Activated effector memory CD4-positive, alpha-beta T cell treated with Interleukin-2 at 50 U/mL for 16 hours (primary cell): ENCODE data around the gene DDX19B.
A peak's percentile ranks its signal among the peaks of the same experiment; 100 is the strongest.

ENCODE experiments used
- DNase-seq: peaks from one replicate; pipeline ENCODE4 v3.0.0-alpha.2; 2020

Gene DDX19B

DNA sequence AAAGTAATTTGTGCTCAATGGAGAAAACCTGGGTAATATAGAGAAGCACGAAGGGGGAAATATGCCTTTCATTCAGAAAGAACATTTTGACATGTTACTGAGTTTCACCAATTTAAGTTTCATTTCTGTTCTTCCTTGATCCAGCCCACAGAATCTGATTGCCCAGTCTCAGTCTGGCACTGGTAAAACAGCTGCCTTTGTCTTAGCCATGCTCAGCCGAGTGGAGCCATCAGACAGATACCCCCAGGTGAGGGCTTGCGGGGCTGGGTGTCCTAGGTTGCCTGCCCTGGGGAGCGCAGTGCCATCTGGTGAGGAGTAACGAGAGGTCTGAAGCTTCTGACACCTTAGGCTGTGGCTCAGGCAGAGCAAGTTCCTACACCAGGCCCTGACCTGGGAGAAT is 65.4 kb downstream of the DDX19B start:
- no peak for DNase-seq

DNA sequence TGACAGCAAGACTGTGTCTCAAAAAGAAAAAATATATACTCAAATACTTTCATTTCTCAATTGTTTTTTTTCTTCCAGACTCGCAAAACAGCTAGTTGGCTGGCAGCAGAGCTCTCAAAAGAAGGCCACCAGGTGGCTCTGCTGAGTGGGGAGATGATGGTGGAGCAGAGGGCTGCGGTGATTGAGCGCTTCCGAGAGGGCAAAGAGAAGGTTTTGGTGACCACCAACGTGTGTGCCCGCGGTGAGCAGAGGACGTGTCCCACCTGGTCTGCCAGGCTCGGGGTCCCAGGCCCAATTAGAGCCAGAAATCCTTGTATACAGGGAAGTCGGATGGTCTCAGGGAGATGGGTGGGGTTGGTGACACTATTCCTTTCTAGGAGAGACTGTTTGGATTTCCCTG is 71.2 kb downstream of the DDX19B start:
- peak; percentile 18 for DNase-seq

- DNase-seq = no peak
Measured at GRCh38 chr16:70370924-70371323, 71.9 kb downstream of the DDX19B start.

DNA sequence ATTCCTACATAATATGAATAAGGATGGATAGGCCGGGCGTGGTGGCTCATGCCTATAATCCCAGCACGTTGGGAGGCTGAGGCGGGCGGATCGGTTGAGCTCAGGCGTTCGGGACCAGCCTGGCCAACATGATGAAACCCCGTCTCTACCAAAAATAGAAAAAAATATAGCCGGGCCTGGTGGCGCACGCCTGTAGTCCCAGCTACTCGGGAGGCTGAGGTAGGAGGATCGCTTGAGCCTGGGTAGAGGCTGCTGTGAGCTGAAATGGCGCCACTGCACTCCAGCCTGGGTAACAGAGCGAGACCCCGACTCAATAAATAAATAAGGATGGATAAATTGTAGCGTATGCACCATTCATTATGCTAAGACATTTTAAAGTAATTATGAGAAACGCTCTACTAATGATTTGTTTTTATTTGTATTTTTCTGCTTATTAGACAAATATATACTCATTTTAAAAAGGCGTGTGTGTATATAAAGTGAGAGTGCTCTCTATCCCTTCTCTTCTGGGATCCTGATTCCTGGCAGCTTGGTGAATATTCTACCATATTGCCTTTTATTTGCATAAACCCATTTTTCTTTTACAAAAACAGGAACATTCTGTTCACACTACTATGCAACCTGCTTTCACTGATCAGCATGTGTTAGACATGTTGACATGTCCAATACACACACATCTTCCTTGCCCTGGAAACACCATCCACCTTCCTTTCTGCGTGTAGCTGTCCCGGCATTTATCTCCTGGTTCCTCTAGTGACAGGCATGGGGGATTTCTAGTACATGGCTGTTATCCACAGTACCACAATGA is 74.1 kb downstream of the DDX19B start:
- no peak for DNase-seq

- DNase-seq = no peak
Measured at GRCh38 chr16:70374213-70374612, 75.2 kb downstream of the DDX19B start.

- no peak for DNase-seq
Measured at GRCh38 chr16:70375636-70376611, 76.9 kb downstream of the DDX19B start.

DNA sequence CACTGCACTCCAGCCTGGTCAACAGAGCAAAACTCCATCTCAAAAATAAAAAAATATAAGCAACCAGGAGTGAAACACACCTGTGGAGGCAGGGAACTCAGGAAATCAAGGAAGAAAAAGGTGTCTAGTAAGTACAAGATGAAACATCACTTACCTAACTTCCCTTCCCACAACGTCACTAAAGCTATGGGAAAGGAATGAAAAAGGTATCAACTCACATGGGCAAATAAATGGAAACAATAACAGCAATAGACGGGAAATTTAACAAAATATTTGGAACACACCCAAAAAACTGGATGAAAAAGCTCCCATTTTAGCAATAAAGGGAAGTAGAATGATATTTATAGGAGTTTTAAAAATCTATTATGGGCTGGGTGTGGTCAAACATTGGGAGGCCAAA is 78.8 kb downstream of the DDX19B start:
- DNase-seq = no peak

DNA sequence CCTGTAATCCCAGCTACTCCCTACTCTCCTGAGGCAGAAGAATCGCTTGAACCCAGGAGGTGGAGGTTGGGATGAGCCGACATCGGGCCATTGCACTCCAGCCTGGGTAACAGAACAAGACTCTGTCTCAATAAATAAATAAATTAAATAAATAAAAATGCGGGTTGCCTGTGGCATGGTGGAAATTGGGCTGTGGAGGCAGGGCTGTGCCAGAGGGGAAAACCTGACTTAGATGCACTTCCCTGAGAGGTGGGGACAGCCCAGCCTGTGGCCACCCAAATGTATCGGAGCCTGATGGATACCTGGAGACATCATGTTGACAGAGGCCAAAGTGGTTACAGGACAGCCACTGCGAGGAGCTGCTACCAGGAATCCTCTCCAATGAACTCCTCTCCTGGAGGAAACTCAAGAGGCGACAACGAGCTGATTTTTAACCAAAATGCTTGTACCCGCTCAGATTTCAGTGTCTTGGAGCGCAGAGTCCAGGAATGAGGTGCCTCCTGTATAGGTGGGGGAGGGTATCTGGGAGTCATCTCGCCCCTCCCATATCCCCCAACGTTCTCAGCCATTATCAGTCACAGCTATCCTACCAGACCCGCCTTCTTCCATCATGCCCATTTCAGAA is 80.0 kb downstream of the DDX19B start:
- DNase-seq = no peak

DNA sequence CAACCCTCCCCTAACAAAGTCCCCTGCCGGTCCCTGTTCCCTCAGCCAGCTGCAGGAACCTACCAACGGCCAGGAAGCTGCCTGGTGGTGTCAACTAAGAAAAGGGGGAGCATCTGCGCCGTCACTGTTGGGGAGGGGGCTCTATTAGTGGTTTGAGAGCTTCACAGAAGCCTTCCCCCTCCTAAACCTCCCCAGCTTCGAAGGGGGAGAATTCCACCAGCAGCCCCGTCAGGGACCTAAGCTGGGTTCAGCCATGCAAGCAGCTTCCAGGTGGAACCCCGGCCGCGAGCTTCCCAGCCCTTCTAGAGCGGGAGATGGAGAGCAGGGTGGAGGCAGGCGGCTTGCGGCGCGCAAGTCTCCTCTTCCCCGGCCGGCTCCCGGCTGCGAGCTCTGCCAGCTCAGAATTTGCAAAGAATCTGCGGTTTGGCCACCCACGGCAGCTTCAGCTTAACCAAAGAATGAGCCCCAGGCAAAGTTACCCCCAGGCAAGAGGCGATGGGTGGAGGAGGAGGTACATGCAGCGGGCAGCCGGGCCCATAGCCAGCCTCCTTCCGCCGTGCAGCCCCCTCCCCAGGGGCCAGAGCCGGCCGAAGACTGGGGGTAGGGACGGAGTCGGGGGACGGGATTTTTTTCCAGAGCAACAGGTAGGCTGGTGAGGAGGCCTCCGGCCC is 81.4 kb downstream of the DDX19B start:
- DNase-seq = peak; percentile 57

DNA sequence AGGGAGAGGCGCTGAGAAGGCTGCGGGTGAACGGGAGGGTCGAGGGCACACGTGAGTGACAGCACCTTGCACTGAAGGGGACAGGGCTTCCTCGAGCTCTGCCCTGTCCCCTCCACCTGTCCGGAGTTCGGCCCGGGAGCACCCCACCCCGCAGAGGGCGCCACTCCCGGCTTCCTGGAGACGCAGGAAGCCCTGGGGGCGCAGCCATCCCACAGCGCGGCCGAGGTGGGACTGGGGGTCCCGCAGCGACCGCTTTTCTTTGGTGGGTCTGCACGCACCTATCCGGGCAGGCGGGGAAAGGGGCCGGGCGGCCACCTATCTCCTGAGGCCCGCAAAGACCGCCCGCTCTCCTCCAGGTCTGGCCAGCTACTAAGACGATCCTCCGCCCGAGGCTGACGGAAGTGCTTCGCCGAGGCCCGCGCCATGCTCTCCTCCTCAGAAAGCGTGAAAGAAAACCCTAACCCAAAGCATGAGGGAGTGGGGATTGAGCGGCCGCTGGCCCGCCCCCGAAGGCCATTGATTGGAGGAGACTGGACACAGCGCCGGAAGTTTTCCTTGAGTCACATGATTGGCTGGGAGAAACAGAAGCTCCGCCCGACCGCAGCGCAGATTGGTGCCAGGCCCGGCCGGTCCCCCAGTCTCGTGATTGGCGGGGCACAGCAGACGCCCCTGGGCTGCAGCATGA is 82.1 kb downstream of the DDX19B start:
- peak; percentile 94 for DNase-seq

GRCh38 chr16:70381604-70382342 is 82.8 kb downstream of the DDX19B start:
- DNase-seq = no peak

DNA sequence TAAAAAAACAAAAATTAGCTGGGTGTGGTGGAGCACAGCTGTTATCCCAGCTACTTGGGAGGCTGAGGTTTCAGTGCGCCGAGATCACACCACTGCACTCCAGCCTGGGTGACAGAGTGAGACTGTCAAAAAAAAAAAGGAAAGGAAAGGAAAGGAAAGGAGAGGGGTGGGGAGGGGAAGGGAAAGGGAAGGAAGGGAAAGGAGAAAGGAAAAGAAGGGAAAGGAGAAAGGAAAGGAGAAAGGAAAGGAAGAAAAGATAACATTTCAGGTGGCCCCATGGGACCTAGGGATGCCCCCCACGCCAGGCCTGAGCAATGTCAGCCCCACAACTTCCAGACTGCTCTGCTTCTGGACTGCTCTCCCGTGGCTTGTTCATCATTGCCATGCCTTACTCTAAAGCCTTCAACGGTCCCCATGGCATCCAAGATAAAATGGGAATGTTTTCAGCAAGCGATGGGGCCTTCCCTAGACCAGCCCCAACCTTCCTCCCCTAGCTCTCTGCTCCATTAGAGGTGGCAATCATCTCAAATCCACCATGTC is 84.5 kb downstream of the DDX19B start:
- no peak for DNase-seq
